GM13977 (cell line): ENCODE data around the gene ALK.

ENCODE experiments used
- DNase-seq: peaks from one replicate; pipeline ENCODE4 v3.0.0; 2012; ENCODE audit warnings: low spot score
- CTCF ChIP-seq: IDR thresholded peaks from 2 replicates; pipeline ENCODE4 v1.5.1; 2012; ENCODE audit warnings: mild to moderate bottlenecking, control low read depth; ENCODE audit not compliant: insufficient read depth; ENCODE audit errors: extremely low read depth, missing control alignments
- in situ Hi-C: fragments of 300-500 bp; cut with MboI; formaldehyde crosslinking; loops from one replicate; pipeline ENCODE4 v1.12.0; 2022; ENCODE audit warnings: low sequenced_read_pairs, low pct_unique_long_range_greater_than_20kb, mixed read lengths, inconsistent platforms; ENCODE audit not compliant: unreplicated experiment

The ALK gene

GRCh38 chr2:29162204-29162928, 759.0 kb downstream of the ALK start:
- in situ Hi-C loops, result no loop called here
- no peak for TF ChIP-seq CTCF
- DNase-seq, result no peak

GRCh38 chr2:29160184-29160583, 761.2 kb downstream of the ALK start:
- TF ChIP-seq CTCF, result no peak
- no peak for DNase-seq
- in situ Hi-C loops, result no loop called here

- in situ Hi-C loops, result no loop called here
- no peak for TF ChIP-seq CTCF
- DNase-seq, result no peak
These were observed 762.3 kb downstream of the ALK start for GRCh38 chr2:29159125-29159524.

GRCh38 chr2:29157131-29157530, 764.3 kb downstream of the ALK start:
- in situ Hi-C loops, result no loop called here
- no peak for TF ChIP-seq CTCF
- no peak for DNase-seq

GRCh38 chr2:29155578-29155977, 765.8 kb downstream of the ALK start:
- in situ Hi-C loops, result no loop called here

GRCh38 chr2:29154610-29155009, 766.8 kb downstream of the ALK start:
- no peak for TF ChIP-seq CTCF
- in situ Hi-C loops, result no loop called here
- DNase-seq, result no peak

More at GRCh38 chr2:29155578-29155977, 765.8 kb downstream of the ALK start:
- no peak for DNase-seq
- no peak for TF ChIP-seq CTCF
